D721Med (cell line): ENCODE data around the gene LSM8.
"Not testable (repeated sequence)": the region's sequence is repeated elsewhere in the genome, so short reads cannot be mapped to it uniquely, and the experiment has no call there.

Source experiments
- DNase-seq: peaks from one replicate; pipeline ENCODE4 v3.0.0; 2011; ENCODE audit warnings: low spot score; ENCODE audit not compliant: insufficient read length
- FAIRE-seq: peaks from 2 replicates; lab custom pipeline; 2011; peaks lifted over from hg19 to GRCh38; lab: Jason Lieb, UNC
- CTCF ChIP-seq: IDR thresholded peaks from 2 replicates; pipeline ENCODE4 v1.5.1; 2012; ENCODE audit warnings: mild to moderate bottlenecking, control low read depth; ENCODE audit not compliant: insufficient read depth; ENCODE audit errors: missing control alignments

LSM8 gene

GRCh38 chr7:118183786-118184564 lies at the start of gene LSM8:
TSS of gene LSM8 (plus strand) at chr7:118184164. CDS start at chr7:118184224, 60 bp downstream.
- FAIRE-seq = no peak
- no peak for TF ChIP-seq CTCF
- peak; percentile 47 for DNase-seq

- not testable (repeated sequence) for DNase-seq, FAIRE-seq
Observed at GRCh38 chr7:118134420-118134819, 49.5 kb upstream of the LSM8 start.

GRCh38 chr7:118140468-118140867 lies 43.5 kb upstream of the LSM8 start:
- no peak for FAIRE-seq
- TF ChIP-seq CTCF = no peak
- DNase-seq = no peak

- DNase-seq = no peak
- TF ChIP-seq CTCF = no peak
- no peak for FAIRE-seq
Observed at GRCh38 chr7:118142012-118142411, 42.0 kb upstream of the LSM8 start.

- no peak for FAIRE-seq
- no peak for DNase-seq
- no peak for TF ChIP-seq CTCF
Observed at GRCh38 chr7:118148930-118149329, 35.0 kb upstream of the LSM8 start.

- FAIRE-seq (no peak), DNase-seq (no peak)
- no peak for TF ChIP-seq CTCF
Observed at GRCh38 chr7:118149394-118149793, 34.6 kb upstream of the LSM8 start.

- no peak for TF ChIP-seq CTCF
- DNase-seq (no peak), FAIRE-seq (no peak)
Observed at GRCh38 chr7:118151671-118152070, 32.3 kb upstream of the LSM8 start.
